Gastroesophageal sphincter (tissue), 4 donors: Measurements from ENCODE around the gene CLP1. TPM values are rescaled to one million over a fixed set of nuclear protein-coding genes. Genes with fewer than 3 reads are reported as not detected.

ENCODE experiments used
- ATAC-seq: fragments of 150-250 bp; one replicate; pipeline ENCODE4 v1.9.1; 2016; ENCODE audit warnings: mild to moderate bottlenecking, moderate library complexity
- H3K27ac ChIP-seq, 4 donors: fragments of 200-600 bp; sonication (generic) in 3 of 4; 1 replicate in 3 of 4; 2 replicates in 1 of 4; pipeline ENCODE4 v1.5.1; 2016 to 2019
- H3K27me3 ChIP-seq: fragments of 200-600 bp; sonication (generic); one replicate; pipeline ENCODE4 v1.5.1; 2019
- H3K36me3 ChIP-seq, 2 donors: fragments of 200-600 bp; sonication (generic); one replicate each; pipeline ENCODE4 v1.5.1; 2019; ENCODE audit warnings: control low read depth in 1 of 2
- H3K4me1 ChIP-seq, 3 donors: fragments of 200-600 bp; sonication (generic); 1 replicate in 2 of 3; 2 replicates in 1 of 3; pipeline ENCODE4 v1.5.1; 2016 to 2019; ENCODE audit warnings: control low read depth in 2 of 3
- H3K4me3 ChIP-seq, 2 donors: fragments of 200-600 bp; sonication (generic); one replicate each; pipeline ENCODE4 v1.5.1; 2019; ENCODE audit warnings: mild to moderate bottlenecking in 1 of 2, moderate library complexity in 1 of 2
- H3K9me3 ChIP-seq, 3 donors: fragments of 200-600 bp; sonication (generic); one replicate each; pipeline ENCODE4 v1.5.1; 2017 to 2019; ENCODE audit warnings: control low read depth in 2 of 3
- CTCF ChIP-seq, 4 experiments: fragments of 200-600 bp in 2 of 4; fragments of 450-650 bp in 2 of 4; sonication (generic) in 1 of 4; IDR thresholded peaks; one replicate each; pipeline ENCODE4 v1.5.1; 2017 to 2019; ENCODE audit warnings: antibody characterized with exemption in 4 of 4, mild to moderate bottlenecking in 2 of 4, moderate library complexity in 2 of 4
- EP300 ChIP-seq: sonication (generic); formaldehyde crosslinking; IDR thresholded peaks from one replicate; pipeline ENCODE4 v1.6.1; 2017; ENCODE audit warnings: antibody characterized with exemption, mild to moderate bottlenecking
- POLR2A ChIP-seq, 2 donors: fragments of 450-650 bp; IDR thresholded peaks; one replicate each; pipeline ENCODE4 v1.6.1; 2017; ENCODE audit warnings: antibody characterized with exemption in 2 of 2, mild to moderate bottlenecking in 2 of 2, moderate library complexity in 1 of 2
- POLR2AphosphoS5 ChIP-seq: sonication (generic); formaldehyde crosslinking; IDR thresholded peaks from one replicate; pipeline ENCODE4 v1.6.1; 2017; ENCODE audit warnings: antibody characterized with exemption
- WGBS, 2 donors: methylation state at CpG; one replicate each; pipeline ENCODE4 v1.1.5; 2018; ENCODE audit warnings: low coverage in 1 of 2; 5-methylcytosine and 5-hydroxymethylcytosine counted together
- total RNA-seq, 4 donors: library from RNA; depleted of rRNA; stranded (reverse); fragments of >200 nt; gene quantifications; one replicate each; pipeline ENCODE4 v1.1.0, GENCODE V29; 2016

Gene CLP1
- total RNA-seq, 4 donors from 2014 or later: 11.4 to 21.7 (median 16.6) TPM

DNA sequence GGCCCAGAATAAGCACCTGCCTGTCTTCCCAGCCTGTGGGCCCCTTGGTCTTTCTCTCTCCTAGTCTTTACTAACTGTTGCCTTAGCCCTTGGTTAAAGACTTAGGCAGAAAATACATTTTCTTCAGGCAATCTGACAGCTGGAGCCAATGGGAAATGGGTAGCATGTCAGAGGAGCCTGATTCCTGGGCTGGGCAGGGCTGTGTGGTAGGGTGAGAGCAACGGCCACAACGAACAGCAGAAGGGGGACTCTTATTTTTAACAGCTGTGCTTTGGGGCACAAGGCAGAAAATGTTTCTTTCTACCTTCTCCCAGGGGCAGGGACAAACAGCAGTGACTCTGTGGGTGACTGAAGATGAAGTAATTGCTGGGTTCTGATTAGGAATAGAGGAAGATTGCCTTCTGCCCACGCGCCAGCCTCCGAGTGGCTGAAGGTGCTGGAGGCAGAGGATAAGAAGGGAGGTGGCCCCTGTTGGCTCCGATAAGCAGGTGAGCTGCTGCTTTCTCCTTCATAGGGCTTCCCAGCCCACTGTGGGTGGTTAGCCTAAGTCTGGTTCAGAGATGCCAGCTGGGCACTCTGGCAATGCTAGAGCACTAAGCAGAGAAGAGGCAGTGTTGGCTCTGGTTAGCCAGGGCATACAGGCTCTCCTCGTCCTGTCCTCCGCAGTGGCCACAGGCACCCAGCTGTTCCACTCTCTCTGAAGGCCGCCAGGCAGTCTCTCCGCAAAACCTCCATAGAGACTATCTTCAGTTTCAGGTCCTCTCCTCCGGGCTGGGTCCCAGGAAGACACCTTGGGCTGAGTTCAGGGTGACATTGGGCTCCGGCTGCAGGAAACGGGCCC, 9.4 kb upstream of the CLP1 start:
- TF ChIP-seq POLR2AphosphoS5: no peak
- no peak for TF ChIP-seq POLR2A (IDR thresholded peaks at IDR 0.05)
- TF ChIP-seq CTCF (IDR thresholded peaks at IDR 0.05): no peak
- no peak for TF ChIP-seq EP300
- H3K4me3 ChIP-seq: peak overlapping the region in 1 of 2 donors; percentile 50
- H3K27ac ChIP-seq: no peak overlapping the region
- peaks cover 71% of the 10 kb centered on the region for H3K27me3 ChIP-seq
- H3K4me1 ChIP-seq: peaks cover 0 to 66% (median 41%) of the 10 kb centered on the region in 3 donors
- H3K36me3 ChIP-seq: no peaks in the 10 kb centered on the region
- ATAC-seq: no peak
- H3K9me3 ChIP-seq: no peaks in the 10 kb centered on the region
- 2 to 5% methylated on average over 4 to 8 of the region's 13 CpGs for WGBS, 2 donors

- Histone ChIP-seq H3K27ac (peak overlapping the region in 3 of 4 donors; percentile 14 to 53 (median 25)), H3K9me3 (no peaks in the 10 kb centered on the region), H3K4me3 (peak overlapping the region; percentile 25 to 50), H3K4me1 (peaks cover 0 to 65% (median 41%) of the 10 kb centered on the region in 3 donors), H3K27me3 (peaks cover 79% of the 10 kb centered on the region), H3K36me3 (no peaks in the 10 kb centered on the region)
- no peak for ATAC-seq
- TF ChIP-seq POLR2AphosphoS5 (no peak), CTCF (IDR thresholded peaks at IDR 0.05) (no peak), POLR2A (IDR thresholded peaks at IDR 0.05) (no peak), EP300 (no peak)
- 0 to 2% methylated on average over 12 to 19 of the region's 23 CpGs for WGBS, 2 donors
Observed at GRCh38 chr11:57648801-57649735, 8.5 kb upstream of the CLP1 start.

- WGBS, 2 donors: 3 to 8% methylated on average over 9 to 13 of the region's 15 CpGs
- H3K4me3 ChIP-seq: peak within 1 kb of the TSS; percentile 25 to 50
- peaks cover 0 to 55% (median 35%) of the 10 kb centered on the region in 3 donors for H3K4me1 ChIP-seq
- TF ChIP-seq EP300 (no peak), POLR2AphosphoS5 (no peak), POLR2A (IDR thresholded peaks at IDR 0.05) (no peak), CTCF (IDR thresholded peaks at IDR 0.05) (no peak)
- H3K9me3 ChIP-seq: no peaks in the 10 kb centered on the region
- H3K27me3 ChIP-seq: peaks cover 83% of the 10 kb centered on the region
- H3K36me3 ChIP-seq: no peaks in the 10 kb centered on the region
- peak; percentile 77 for ATAC-seq
- H3K27ac ChIP-seq: peak within 1 kb of the TSS in 3 of 4 donors; percentile 14 to 53 (median 25)
Observed at GRCh38 chr11:57649826-57650738, 7.5 kb upstream of the CLP1 start, which contains the start of gene YPEL4. Gene YPEL4, minus strand, starts transcription at chr11:57649912. Its CDS starts 2,805 bp downstream, at chr11:57647107.

DNA sequence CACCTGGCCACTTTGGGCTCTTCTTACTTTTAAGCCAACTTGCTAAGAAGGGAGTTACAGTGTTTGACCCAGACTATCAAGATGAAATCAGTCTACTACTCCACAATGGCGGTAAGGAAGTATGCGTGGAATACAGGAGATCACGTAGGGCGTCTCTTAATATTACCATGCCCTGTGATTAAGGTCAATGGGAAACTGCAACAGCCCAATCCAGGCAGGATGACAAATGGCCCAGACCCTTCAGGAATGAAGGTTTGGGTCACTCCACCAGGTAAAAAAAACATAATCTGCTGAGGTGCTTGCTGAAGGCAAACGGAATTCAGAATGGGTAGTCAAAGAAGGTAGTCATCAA, 6.8 kb upstream of the CLP1 start:
- no peak overlapping the region for H3K4me3 ChIP-seq
- no peaks in the 10 kb centered on the region for H3K36me3 ChIP-seq
- no peaks in the 10 kb centered on the region for H3K9me3 ChIP-seq
- 50 to 56% methylated on average over 1 to 4 of the region's 5 CpGs for WGBS, 2 donors
- ATAC-seq: no peak
- peaks cover 0 to 49% (median 30%) of the 10 kb centered on the region in 3 donors for H3K4me1 ChIP-seq
- TF ChIP-seq POLR2AphosphoS5 (no peak), CTCF (IDR thresholded peaks at IDR 0.05) (no peak), POLR2A (IDR thresholded peaks at IDR 0.05) (no peak), EP300 (no peak)
- no peak overlapping the region for H3K27ac ChIP-seq
- H3K27me3 ChIP-seq: peaks cover 83% of the 10 kb centered on the region
